ENCODE results near the gene CHRND. TPM values are rescaled to one million over a fixed set of nuclear protein-coding genes. Genes with fewer than 3 reads are reported as not detected.
"Not testable (repeated sequence)": the region's sequence is repeated elsewhere in the genome, so short reads cannot be mapped to it uniquely, and the experiment has no call there.

CHRND gene
- total RNA-seq, 2 donors from 2014 or later, result not detected

GRCh38 chr2:232551250-232551638 lies 25.3 kb downstream of the CHRND start:
- ATAC-seq (replicated peaks in 1 of 2), result no peak
- Mint-ChIP-seq H3K27ac (peak overlapping the region; percentile 64), H3K4me1 (ENCODE audit: low read depth) (peaks cover 85% of the 10 kb centered on the region), H3K9me3 (peaks cover 0 to 2% of the 10 kb centered on the region in 2 donors), H3K4me3 (peak overlapping the region; percentile 98 to 99), H3K27me3 (ENCODE audit: low read depth) (no peaks in the 10 kb centered on the region), H3K36me3 (ENCODE audit: insufficient read depth in 2 of 2) (peaks cover 10 to 28% of the 10 kb centered on the region in 2 donors)
- no peak for DNase-seq

DNA sequence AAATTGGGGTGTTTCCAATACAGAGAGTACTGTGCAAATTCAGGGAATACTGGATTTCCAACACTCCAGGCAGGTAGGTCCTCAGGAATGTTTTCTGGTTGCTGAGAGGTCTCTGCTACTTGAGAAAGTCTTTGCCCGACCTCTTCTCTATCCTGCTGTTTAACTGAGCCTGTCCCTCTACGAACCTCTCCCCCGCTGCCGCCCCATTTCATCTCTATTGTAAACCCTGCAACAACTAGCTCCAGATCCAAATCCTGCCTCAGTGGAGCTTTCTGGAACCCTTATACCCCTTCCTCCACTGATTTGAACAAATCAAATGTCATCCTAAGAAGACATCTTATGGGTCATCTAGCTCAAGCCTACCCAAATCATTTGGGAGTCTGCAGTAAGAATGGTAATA lies 25.8 kb downstream of the CHRND start:
- DNase-seq (no peak), ATAC-seq (replicated peaks in 1 of 2) (no peak)
- Mint-ChIP-seq H3K27ac (peak overlapping the region; percentile 64), H3K4me3 (peak overlapping the region; percentile 98 to 99), H3K9me3 (peaks cover 0 to 2% of the 10 kb centered on the region in 2 donors), H3K27me3 (ENCODE audit: low read depth) (no peaks in the 10 kb centered on the region), H3K36me3 (ENCODE audit: insufficient read depth in 2 of 2) (peaks cover 10 to 25% of the 10 kb centered on the region in 2 donors), H3K4me1 (ENCODE audit: low read depth) (peaks cover 83% of the 10 kb centered on the region)

GRCh38 chr2:232556426-232556825 lies 30.5 kb downstream of the CHRND start:
- Mint-ChIP-seq H3K36me3 (ENCODE audit: insufficient read depth in 2 of 2) (peaks cover 5 to 19% of the 10 kb centered on the region in 2 donors), H3K9me3 (no peaks in the 10 kb centered on the region), H3K27me3 (ENCODE audit: low read depth) (no peaks in the 10 kb centered on the region), H3K4me3 (no peak overlapping the region), H3K27ac (no peak overlapping the region), H3K4me1 (ENCODE audit: low read depth) (peaks cover 50% of the 10 kb centered on the region)
- DNase-seq (no peak), ATAC-seq (replicated peaks in 1 of 2) (no peak)

DNA sequence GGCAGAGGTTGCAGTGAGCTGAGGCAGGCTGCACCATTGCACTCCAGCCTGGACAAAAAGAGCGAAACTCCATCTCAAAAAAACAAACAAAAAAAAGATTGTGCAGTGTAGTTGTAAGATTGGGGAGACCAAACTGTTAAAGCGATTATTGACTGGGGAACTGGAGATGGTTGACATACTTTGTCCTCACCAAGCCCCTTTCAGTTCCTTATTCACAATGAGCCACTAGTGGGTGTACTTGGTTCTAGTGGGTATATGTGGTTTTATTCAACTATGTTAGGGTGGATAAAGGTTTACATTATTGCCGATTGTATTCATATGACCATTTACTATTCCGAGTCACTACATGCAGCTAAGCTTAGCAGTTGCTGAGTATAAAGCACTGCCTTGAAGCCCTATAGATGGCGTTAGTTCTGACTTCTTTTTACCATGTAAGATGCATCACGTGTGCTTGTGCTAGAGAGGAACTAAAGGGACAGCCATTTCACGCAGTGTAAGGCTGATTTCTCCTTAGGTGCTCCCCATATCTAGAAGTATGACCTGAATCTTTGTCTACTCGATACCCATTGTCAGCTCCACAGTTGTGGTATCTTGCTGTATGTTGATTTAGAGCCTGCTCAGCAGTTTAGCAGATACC lies 36.7 kb downstream of the CHRND start:
- Mint-ChIP-seq H3K27ac (no peak overlapping the region), H3K9me3 (no peaks in the 10 kb centered on the region), H3K36me3 (ENCODE audit: insufficient read depth in 2 of 2) (peaks cover 2 to 9% of the 10 kb centered on the region in 2 donors), H3K27me3 (ENCODE audit: low read depth) (no peaks in the 10 kb centered on the region), H3K4me1 (ENCODE audit: low read depth) (peaks cover 5% of the 10 kb centered on the region), H3K4me3 (no peak overlapping the region)
- DNase-seq (no peak), ATAC-seq (replicated peaks in 1 of 2) (no peak)

GRCh38 chr2:232563580-232563979 lies 37.6 kb downstream of the CHRND start:
- DNase-seq (no peak), ATAC-seq (replicated peaks in 1 of 2) (peak; percentile 42 to 82)
- Mint-ChIP-seq H3K27ac (no peak overlapping the region), H3K36me3 (ENCODE audit: insufficient read depth in 2 of 2) (peaks cover 4 to 9% of the 10 kb centered on the region in 2 donors), H3K4me3 (no peak overlapping the region), H3K9me3 (no peaks in the 10 kb centered on the region), H3K27me3 (ENCODE audit: low read depth) (no peaks in the 10 kb centered on the region), H3K4me1 (ENCODE audit: low read depth) (peaks cover 5% of the 10 kb centered on the region)

- Mint-ChIP-seq H3K27ac (no peak overlapping the region), H3K36me3 (ENCODE audit: insufficient read depth in 2 of 2) (peaks cover 4 to 16% of the 10 kb centered on the region in 2 donors), H3K4me3 (no peak overlapping the region), H3K27me3 (ENCODE audit: low read depth) (no peaks in the 10 kb centered on the region), H3K9me3 (no peaks in the 10 kb centered on the region), H3K4me1 (ENCODE audit: low read depth) (peaks cover 5% of the 10 kb centered on the region)
- ATAC-seq (replicated peaks in 1 of 2) (no peak), DNase-seq (no peak)
Measured at GRCh38 chr2:232567721-232568120, 41.8 kb downstream of the CHRND start.

DNA sequence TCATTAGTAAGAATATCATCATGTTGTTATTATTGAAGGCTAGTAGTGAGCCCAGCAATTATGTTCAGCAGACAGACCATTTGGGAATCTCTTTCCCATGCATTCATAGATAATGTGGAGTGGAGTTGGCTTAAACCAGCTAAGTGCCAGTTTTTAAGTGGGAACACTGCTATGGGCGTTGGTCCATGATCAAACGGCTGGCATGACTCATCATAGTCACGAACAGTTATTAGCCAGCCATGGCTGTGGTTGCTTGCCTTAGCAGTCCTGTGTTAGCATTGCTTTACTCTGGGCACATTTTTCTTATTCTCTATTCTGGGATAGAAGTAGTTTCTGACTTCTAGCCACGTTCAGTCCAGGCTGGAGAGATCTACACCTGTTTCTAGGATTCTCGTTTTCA lies 42.2 kb downstream of the CHRND start:
- DNase-seq (no peak), ATAC-seq (replicated peaks in 1 of 2) (no peak)
- Mint-ChIP-seq H3K27ac (no peak overlapping the region), H3K36me3 (ENCODE audit: insufficient read depth in 2 of 2) (peaks cover 4 to 16% of the 10 kb centered on the region in 2 donors), H3K4me3 (no peak overlapping the region), H3K9me3 (no peaks in the 10 kb centered on the region), H3K27me3 (ENCODE audit: low read depth) (no peaks in the 10 kb centered on the region), H3K4me1 (ENCODE audit: low read depth) (peaks cover 4% of the 10 kb centered on the region)

GRCh38 chr2:232569541-232569940 lies 43.6 kb downstream of the CHRND start:
- no peaks in the 10 kb centered on the region for H3K27me3 Mint-ChIP-seq (ENCODE audit: low read depth)
- H3K4me1 Mint-ChIP-seq (ENCODE audit: low read depth), result no peaks in the 10 kb centered on the region
- H3K27ac Mint-ChIP-seq, result no peak overlapping the region
- no peaks in the 10 kb centered on the region for H3K9me3 Mint-ChIP-seq
- no peak overlapping the region for H3K4me3 Mint-ChIP-seq
- H3K36me3 Mint-ChIP-seq (ENCODE audit: insufficient read depth in 2 of 2), result peaks cover 2 to 16% of the 10 kb centered on the region in 2 donors
- ATAC-seq (replicated peaks in 1 of 2) (no peak), DNase-seq (no peak)

- H3K36me3 Mint-ChIP-seq (ENCODE audit: insufficient read depth in 2 of 2), result peaks cover 2 to 13% of the 10 kb centered on the region in 2 donors
- H3K27ac Mint-ChIP-seq; H3K27me3 Mint-ChIP-seq (ENCODE audit: low read depth); DNase-seq; H3K4me1 Mint-ChIP-seq (ENCODE audit: low read depth); ATAC-seq (replicated peaks in 1 of 2); H3K9me3 Mint-ChIP-seq; H3K4me3 Mint-ChIP-seq: not testable (repeated sequence)
Measured at GRCh38 chr2:232570481-232570880, 44.5 kb downstream of the CHRND start.

GRCh38 chr2:232571026-232571474 lies 45.1 kb downstream of the CHRND start:
- DNase-seq (no peak), ATAC-seq (replicated peaks in 1 of 2) (no peak)
- no peak overlapping the region for H3K27ac Mint-ChIP-seq
- no peak overlapping the region for H3K4me3 Mint-ChIP-seq
- no peaks in the 10 kb centered on the region for H3K9me3 Mint-ChIP-seq
- H3K27me3 Mint-ChIP-seq (ENCODE audit: low read depth), result no peaks in the 10 kb centered on the region
- no peaks in the 10 kb centered on the region for H3K4me1 Mint-ChIP-seq (ENCODE audit: low read depth)
- H3K36me3 Mint-ChIP-seq (ENCODE audit: insufficient read depth in 2 of 2), result peaks cover 2 to 13% of the 10 kb centered on the region in 2 donors

GRCh38 chr2:232573042-232573441 lies 47.1 kb downstream of the CHRND start:
- no peaks in the 10 kb centered on the region for H3K27me3 Mint-ChIP-seq (ENCODE audit: low read depth)
- no peak overlapping the region for H3K4me3 Mint-ChIP-seq
- H3K36me3 Mint-ChIP-seq (ENCODE audit: insufficient read depth in 2 of 2), result peaks cover under 1 to 13% of the 10 kb centered on the region in 2 donors
- DNase-seq, result no peak
- no peak for ATAC-seq (replicated peaks in 1 of 2)
- no peaks in the 10 kb centered on the region for H3K9me3 Mint-ChIP-seq
- H3K4me1 Mint-ChIP-seq (ENCODE audit: low read depth), result no peaks in the 10 kb centered on the region
- H3K27ac Mint-ChIP-seq, result no peak overlapping the region

- H3K27ac Mint-ChIP-seq, result no peak overlapping the region
- DNase-seq (no peak), ATAC-seq (replicated peaks in 1 of 2) (no peak)
- peaks cover 0 to 7% of the 10 kb centered on the region in 2 donors for H3K36me3 Mint-ChIP-seq (ENCODE audit: insufficient read depth in 2 of 2)
- H3K4me3 Mint-ChIP-seq, result no peak overlapping the region
- H3K9me3 Mint-ChIP-seq, result no peaks in the 10 kb centered on the region
- no peaks in the 10 kb centered on the region for H3K4me1 Mint-ChIP-seq (ENCODE audit: low read depth)
- H3K27me3 Mint-ChIP-seq (ENCODE audit: low read depth), result no peaks in the 10 kb centered on the region
Measured at GRCh38 chr2:232573771-232574435, 47.9 kb downstream of the CHRND start.

DNA sequence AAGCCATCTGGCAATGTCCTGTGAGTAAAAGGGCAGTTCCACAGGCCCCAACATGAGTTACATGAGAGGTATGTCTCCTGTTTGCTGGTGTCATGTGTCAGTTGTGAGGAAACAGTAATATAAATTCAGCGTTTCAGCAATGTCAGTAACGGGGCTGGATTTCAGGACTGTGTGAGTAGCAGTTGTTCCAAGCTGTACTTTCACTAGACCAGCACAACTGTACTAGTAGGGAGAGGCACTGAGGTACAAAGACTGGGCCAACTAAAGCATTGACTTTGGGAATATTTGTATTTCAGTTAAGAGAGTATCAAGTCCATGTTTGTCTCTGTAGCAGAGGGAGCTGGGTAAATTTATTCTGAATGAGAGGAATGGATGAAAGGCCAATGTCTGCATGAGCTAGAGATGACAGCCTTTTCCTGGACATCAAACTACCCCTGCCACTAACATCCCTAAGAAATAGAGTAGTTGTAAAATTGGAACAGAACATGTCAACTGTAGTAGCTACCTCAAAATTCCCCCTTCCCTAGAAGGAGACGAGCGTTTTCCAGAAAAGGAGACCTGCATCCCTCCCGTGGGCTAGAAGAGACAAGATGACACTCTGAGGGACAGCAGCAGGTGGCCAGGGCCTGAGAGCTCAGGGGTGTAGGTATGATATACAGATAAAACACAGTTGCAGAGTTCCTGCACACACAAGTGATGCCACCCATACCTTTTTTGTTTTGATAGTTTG lies 48.9 kb downstream of the CHRND start:
- no peak overlapping the region for H3K4me3 Mint-ChIP-seq
- ATAC-seq (replicated peaks in 1 of 2) (no peak), DNase-seq (no peak)
- H3K27me3 Mint-ChIP-seq (ENCODE audit: low read depth), result no peaks in the 10 kb centered on the region
- no peaks in the 10 kb centered on the region for H3K9me3 Mint-ChIP-seq
- H3K4me1 Mint-ChIP-seq (ENCODE audit: low read depth), result no peaks in the 10 kb centered on the region
- H3K36me3 Mint-ChIP-seq (ENCODE audit: insufficient read depth in 2 of 2), result peaks cover 0 to 3% of the 10 kb centered on the region in 2 donors
- no peak overlapping the region for H3K27ac Mint-ChIP-seq
